ENCODE data around the gene PAAF1.

Gene PAAF1

GRCh38 chr11:73946798-73947458, 70.1 kb downstream of the PAAF1 start:
- no peak for DNase-seq

GRCh38 chr11:73949246-73949645, 72.4 kb downstream of the PAAF1 start:
- no peak for DNase-seq

GRCh38 chr11:73949912-73950311, 73.1 kb downstream of the PAAF1 start:
- DNase-seq = no peak

- DNase-seq = no peak
Measured at GRCh38 chr11:73950869-73951710, 74.3 kb downstream of the PAAF1 start, which contains the start of gene DNAJB13. DNAJB13 (plus strand) TSS chr11:73951026; CDS start chr11:73951070, 44 bp downstream.

- no peak for DNase-seq
Measured at GRCh38 chr11:73951797-73952196, 75.0 kb downstream of the PAAF1 start.

GRCh38 chr11:73956876-73957653, 80.3 kb downstream of the PAAF1 start:
- DNase-seq = no peak

GRCh38 chr11:73957654-73958361, 81.0 kb downstream of the PAAF1 start:
- no peak for DNase-seq

GRCh38 chr11:73958521-73959141, 81.8 kb downstream of the PAAF1 start:
- DNase-seq = no peak

- no peak for DNase-seq
Measured at GRCh38 chr11:73961321-73961720, 84.5 kb downstream of the PAAF1 start.

GRCh38 chr11:73962101-73962705, 85.4 kb downstream of the PAAF1 start:
- no peak for DNase-seq

GRCh38 chr11:73963861-73964260, 87.1 kb downstream of the PAAF1 start:
- DNase-seq = no peak

GRCh38 chr11:73965076-73965763, 88.4 kb downstream of the PAAF1 start:
- no peak for DNase-seq

- DNase-seq = no peak
Measured at GRCh38 chr11:73965764-73966121, 88.9 kb downstream of the PAAF1 start.

- DNase-seq = no peak
Measured at GRCh38 chr11:73968356-73968966, 91.7 kb downstream of the PAAF1 start.

GRCh38 chr11:73969091-73969490, 92.3 kb downstream of the PAAF1 start:
- DNase-seq = no peak

- DNase-seq = no peak
Measured at GRCh38 chr11:73969991-73970800, 93.4 kb downstream of the PAAF1 start.

GRCh38 chr11:73971175-73971719, 94.4 kb downstream of the PAAF1 start:
- no peak for DNase-seq

- DNase-seq = no peak
Measured at GRCh38 chr11:73972187-73972586, 95.4 kb downstream of the PAAF1 start.

- no peak for DNase-seq
Measured at GRCh38 chr11:73972620-73973449, 96.0 kb downstream of the PAAF1 start.

Data from T-helper 9 cell (primary cell).